Adrenal gland (tissue), 12 donors: Measurements from ENCODE around the gene PRIM2. TPM values are rescaled to one million over a fixed set of nuclear protein-coding genes. Genes with fewer than 3 reads are reported as not detected.
"Not testable (repeated sequence)": the region's sequence is repeated elsewhere in the genome, so short reads cannot be mapped to it uniquely, and the experiment has no call there.

Experiments used
- DNase-seq, 7 donors: peaks; one replicate each; pipeline ENCODE4 v3.0.0-alpha.2; 2019 to 2020
- H3K27ac ChIP-seq, 5 donors: fragments of 200-600 bp; sonication (generic) in 4 of 5; 1 replicate in 3 of 5; 2 replicates in 2 of 5; pipeline versions ENCODE4 v1.5.1 to v1.8.0; 2016 to 2020; ENCODE audit warnings: mild to moderate bottlenecking in 1 of 5
- H3K27me3 ChIP-seq: fragments of 200-600 bp; 2 replicates; pipeline ENCODE4 v1.8.0; 2021
- H3K36me3 ChIP-seq, 2 donors: fragments of 200-600 bp; replicated peaks in 1 of 2; 1 replicate in 1 of 2; 2 replicates in 1 of 2; pipeline versions ENCODE4 v1.5.1 to v1.8.0; 2018 to 2022
- H3K4me1 ChIP-seq, 2 donors: fragments of 200-600 bp; replicated peaks in 1 of 2; 1 replicate in 1 of 2; 2 replicates in 1 of 2; pipeline versions ENCODE4 v1.5.1 to v1.8.0; 2018 to 2021
- H3K4me3 ChIP-seq, 4 donors: fragments of 200-600 bp; sonication (generic) in 3 of 4; one replicate each; pipeline ENCODE4 v1.5.1; 2016 to 2018
- H3K9me3 ChIP-seq, 3 donors: fragments of 200-600 bp; sonication (generic) in 1 of 3; replicated peaks in 1 of 3; 1 replicate in 2 of 3; 2 replicates in 1 of 3; pipeline versions ENCODE4 v1.5.1 to v1.8.0; 2016 to 2021
- CTCF ChIP-seq, 6 experiments: fragments of 450-650 bp in 4 of 6; fragments of 200-600 bp in 2 of 6; sonication (generic) in 1 of 6; IDR thresholded peaks; 1 replicate in 5 of 6; 2 replicates in 1 of 6; pipeline versions ENCODE4 v1.5.1 to v1.8.0; 2016 to 2021; ENCODE audit warnings: antibody characterized with exemption in 6 of 6, mild to moderate bottlenecking in 2 of 6, moderate library complexity in 1 of 6
- WGBS, 4 donors: extraction: QIAGEN DNeasy Blood & Tissue Kit in 2 of 4; methylation state at CpG; one replicate each; pipeline versions ENCODE4 v1.1.5 to v1.1.7; 2013 to 2017; 5-methylcytosine and 5-hydroxymethylcytosine counted together
- intact Hi-C, 2 donors: fragments of 100-400 bp; cut with DNase I; formaldehyde crosslinking; loops; one replicate each; pipeline versions ENCODE4 v1.14.1 to v1.15.0; 2022 to 2023
- polyA plus RNA-seq, 3 donors: library from polyadenylated mRNA; stranded (reverse); fragments of 200-250 nt in 2 of 3; fragments of 350-450 nt in 1 of 3; fragmentation: Illumina TruSeq in 1 of 3; extraction: RNeasy Lipid Tissue Mini Kit (QIAGEN cat#74804) in 1 of 3; gene quantifications; one replicate each; pipeline ENCODE4 v1.2.3, GENCODE V29; 2013 to 2014
- total RNA-seq, 9 donors: library from RNA; depleted of rRNA in 4 of 9; stranded (reverse); fragments of >200 nt in 4 of 9; fragments of 120-200 nt in 1 of 9; fragmentation: NEBNext Ultra II Directional in 1 of 9; extraction: Animal tissue kit (Norgen Biotek cat#: 25700) in 1 of 9; gene quantifications; one replicate each; pipeline versions ENCODE4 v1.1.0 to v1.2.4, GENCODE V29; 2013 to 2023
- donor health status: healthy with polysubstance abuse.
- donor health status: Bipolar disorder and iron deficiency.
- donor health status: DM: yes; HTN: yes; CAD: no.
- donor health status: DM: no; HTN: no; CAD: no.
- donor health status: DM: no; HTN: no; CAD: no.
- donor health status: DM: yes; HTN: yes; CAD: no.

Gene PRIM2
- total and polyA plus RNA-seq, 12 donors, result 2.4 to 15.8 (median 5.9) TPM

- DNase-seq, H3K4me3 ChIP-seq, H3K27ac ChIP-seq, H3K27me3 ChIP-seq, H3K9me3 ChIP-seq, intact Hi-C loops, H3K36me3 ChIP-seq, H3K4me1 ChIP-seq: not testable (repeated sequence)
- 61 to 83% (median 75%) methylated on average over 1 of the region's 1 CpG for WGBS, 4 donors
- TF ChIP-seq CTCF (IDR thresholded peaks at IDR 0.05), result peak in 2 of 6 experiments; percentile 20 to 32
Measured at GRCh38 chr6:57535994-57536393, 218.6 kb downstream of the PRIM2 start.

- H3K4me3 ChIP-seq, H3K9me3 ChIP-seq, H3K27ac ChIP-seq: not testable (repeated sequence)
Measured at GRCh38 chr6:57537916-57538315, 220.5 kb downstream of the PRIM2 start.

GRCh38 chr6:57551961-57552360 lies 234.5 kb downstream of the PRIM2 start:
- WGBS, 4 donors, result 97 to 100% (median 98%) methylated on average over 1 to 3 of the region's 4 CpGs
- H3K9me3 ChIP-seq, H3K27me3 ChIP-seq, H3K27ac ChIP-seq, H3K4me3 ChIP-seq, H3K36me3 ChIP-seq, intact Hi-C loops, H3K4me1 ChIP-seq, DNase-seq: not testable (repeated sequence)

More at GRCh38 chr6:57537916-57538315, 220.5 kb downstream of the PRIM2 start:
- WGBS, 4 donors, result 95 to 99% (median 98%) methylated on average over 3 of the region's 3 CpGs
- H3K4me1 ChIP-seq, intact Hi-C loops, DNase-seq, H3K36me3 ChIP-seq, H3K27me3 ChIP-seq: not testable (repeated sequence)

- DNase-seq, H3K9me3 ChIP-seq, H3K36me3 ChIP-seq, H3K27me3 ChIP-seq, H3K27ac ChIP-seq, H3K4me1 ChIP-seq, intact Hi-C loops, H3K4me3 ChIP-seq: not testable (repeated sequence)
- 83 to 100% (median 95%) methylated on average over 2 of the region's 2 CpGs for WGBS, 4 donors
Measured at GRCh38 chr6:57557855-57558254, 240.4 kb downstream of the PRIM2 start.

GRCh38 chr6:57559170-57559569 lies 241.7 kb downstream of the PRIM2 start:
- DNase-seq, H3K4me3 ChIP-seq, H3K27ac ChIP-seq, H3K9me3 ChIP-seq, H3K27me3 ChIP-seq, H3K4me1 ChIP-seq, H3K36me3 ChIP-seq, intact Hi-C loops: not testable (repeated sequence)

GRCh38 chr6:57562233-57562632 lies 244.8 kb downstream of the PRIM2 start:
- intact Hi-C loops, H3K9me3 ChIP-seq: not testable (repeated sequence)
- WGBS, 4 donors, result 96 to 100% (median 99%) methylated on average over 3 of the region's 3 CpGs

GRCh38 chr6:57572119-57572518 lies 254.7 kb downstream of the PRIM2 start:
- H3K4me3 ChIP-seq, DNase-seq, H3K27ac ChIP-seq, intact Hi-C loops, H3K4me1 ChIP-seq, H3K27me3 ChIP-seq, H3K9me3 ChIP-seq, H3K36me3 ChIP-seq: not testable (repeated sequence)
- whole genome bisulfite sequencing, 4 donors, result 92 to 98% (median 95%) methylated on average over 4 of the region's 4 CpGs

More at GRCh38 chr6:57562233-57562632, 244.8 kb downstream of the PRIM2 start:
- not testable (repeated sequence) for H3K27me3 ChIP-seq, H3K27ac ChIP-seq, H3K4me1 ChIP-seq, DNase-seq, H3K4me3 ChIP-seq, H3K36me3 ChIP-seq

- H3K4me3 ChIP-seq, H3K36me3 ChIP-seq, DNase-seq, intact Hi-C loops, H3K4me1 ChIP-seq, H3K27me3 ChIP-seq, H3K9me3 ChIP-seq, H3K27ac ChIP-seq: not testable (repeated sequence)
- WGBS, 4 donors, result 88 to 96% (median 94%) methylated on average over 1 of the region's 1 CpG
Measured at GRCh38 chr6:57572844-57573243, 255.4 kb downstream of the PRIM2 start.

GRCh38 chr6:57577023-57577422 lies 259.6 kb downstream of the PRIM2 start:
- H3K36me3 ChIP-seq, H3K27ac ChIP-seq, DNase-seq, H3K27me3 ChIP-seq, H3K9me3 ChIP-seq, H3K4me3 ChIP-seq, H3K4me1 ChIP-seq, intact Hi-C loops: not testable (repeated sequence)
- WGBS, 4 donors, result 90 to 100% (median 91%) methylated on average over 1 of the region's 1 CpG
